HG03175 (cell line): ENCODE results near the gene DAZAP1.
"Not testable (repeated sequence)": the region's sequence is repeated elsewhere in the genome, so short reads cannot be mapped to it uniquely, and the experiment has no call there.

Experiments used
- ATAC-seq: cut with Tn5 transposase; IDR thresholded peaks from one replicate; pipeline ENCODE4 v1.9.1; 2021; ENCODE audit warnings: mild to moderate bottlenecking, moderate library complexity; ENCODE audit not compliant: unreplicated experiment

The DAZAP1 gene

GRCh38 chr19:1409204-1410005 is 2.0 kb downstream of the DAZAP1 start:
- ATAC-seq: no peak

- no peak for ATAC-seq
These were observed 2.9 kb downstream of the DAZAP1 start for GRCh38 chr19:1410136-1410786.

DNA sequence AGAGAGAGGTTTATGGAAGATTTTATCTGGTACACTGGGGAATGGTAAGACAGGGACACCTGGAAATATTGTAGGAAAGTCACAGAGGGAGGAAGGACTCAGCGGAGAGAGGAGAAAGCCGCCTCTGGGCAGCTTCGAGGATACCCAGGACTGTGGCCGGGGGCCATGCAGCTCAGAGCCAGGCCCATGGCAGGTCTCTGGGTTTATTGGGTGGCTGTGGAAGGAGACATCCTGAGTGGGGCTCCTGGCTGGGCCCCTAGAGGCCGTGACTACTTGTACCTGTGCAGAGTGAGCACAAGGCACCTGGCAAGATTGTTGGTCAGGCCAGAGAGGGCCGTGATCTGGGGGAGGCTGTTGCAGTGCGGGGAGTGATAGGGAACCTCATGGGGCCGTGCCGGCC is 3.4 kb downstream of the DAZAP1 start:
- ATAC-seq: no peak

- ATAC-seq: no peak
These were observed 4.1 kb downstream of the DAZAP1 start for GRCh38 chr19:1411255-1412191.

DNA sequence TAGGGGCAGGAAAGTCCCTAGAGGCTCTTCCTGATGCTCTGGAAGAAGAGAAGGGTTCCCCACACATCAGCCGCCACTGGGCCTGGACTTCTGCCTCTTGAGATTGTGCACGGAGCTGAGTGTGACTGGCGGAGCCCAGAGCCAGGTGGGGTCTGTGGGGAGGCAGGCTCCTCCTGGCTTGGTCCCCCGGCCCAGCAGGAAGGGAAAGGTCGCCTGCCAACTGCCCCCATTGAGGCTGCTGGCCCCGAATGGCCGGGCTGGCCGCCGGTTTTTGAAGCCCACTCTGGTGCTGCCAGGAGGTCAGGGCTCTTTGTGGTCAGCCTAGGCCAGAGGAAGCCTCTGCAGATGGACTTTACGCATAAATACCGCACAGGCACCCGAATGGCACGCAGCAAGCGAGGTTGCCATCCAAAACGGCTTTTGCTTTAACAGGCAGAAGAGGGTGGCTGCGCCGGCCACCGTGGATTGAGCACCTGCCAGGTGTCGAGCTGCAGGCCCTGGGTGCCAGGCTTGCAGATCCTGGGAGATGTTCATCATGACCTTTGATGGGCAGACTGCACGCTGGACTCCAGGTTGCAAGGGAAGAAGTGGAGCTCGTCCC is 5.0 kb downstream of the DAZAP1 start:
- ATAC-seq: no peak

DNA sequence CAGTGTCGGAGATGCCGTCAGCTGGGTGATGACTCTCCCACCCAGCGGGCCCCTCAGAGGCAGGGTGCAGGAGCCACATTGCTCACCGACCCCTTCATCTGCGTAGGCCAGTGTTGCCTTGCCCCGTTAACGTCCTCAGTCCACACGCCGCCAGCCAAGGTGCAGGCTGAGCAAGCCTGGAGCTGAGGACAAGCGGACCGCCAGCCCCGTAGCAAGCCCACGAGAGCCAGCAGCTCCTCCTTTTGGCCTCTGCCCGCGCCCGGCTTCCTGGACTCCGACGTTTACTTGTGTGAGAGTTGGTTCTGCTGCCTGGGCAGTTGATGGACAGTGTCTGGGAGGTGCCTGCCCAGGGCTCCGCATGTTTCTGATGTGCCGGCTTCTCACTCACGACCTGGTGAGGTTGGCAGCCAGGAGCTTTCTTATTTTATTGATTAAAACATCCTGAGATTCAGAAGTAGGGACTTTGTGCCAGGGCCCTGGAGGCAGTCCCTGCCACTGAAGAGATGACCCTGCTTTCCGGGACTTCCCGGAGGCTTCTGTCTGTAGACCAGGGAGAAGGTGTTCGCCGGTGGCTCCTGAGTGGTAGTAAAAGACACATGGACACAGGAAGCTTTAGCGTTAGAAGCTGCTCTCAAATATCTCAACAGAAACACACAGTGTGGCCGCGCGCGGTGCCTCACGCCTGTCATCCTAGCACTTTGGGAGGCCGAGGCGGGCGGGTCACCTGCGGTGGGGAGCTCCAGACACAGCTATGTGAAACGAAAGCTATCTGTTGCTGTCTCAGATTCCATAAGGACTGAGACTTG is 5.8 kb downstream of the DAZAP1 start:
- no peak for ATAC-seq

DNA sequence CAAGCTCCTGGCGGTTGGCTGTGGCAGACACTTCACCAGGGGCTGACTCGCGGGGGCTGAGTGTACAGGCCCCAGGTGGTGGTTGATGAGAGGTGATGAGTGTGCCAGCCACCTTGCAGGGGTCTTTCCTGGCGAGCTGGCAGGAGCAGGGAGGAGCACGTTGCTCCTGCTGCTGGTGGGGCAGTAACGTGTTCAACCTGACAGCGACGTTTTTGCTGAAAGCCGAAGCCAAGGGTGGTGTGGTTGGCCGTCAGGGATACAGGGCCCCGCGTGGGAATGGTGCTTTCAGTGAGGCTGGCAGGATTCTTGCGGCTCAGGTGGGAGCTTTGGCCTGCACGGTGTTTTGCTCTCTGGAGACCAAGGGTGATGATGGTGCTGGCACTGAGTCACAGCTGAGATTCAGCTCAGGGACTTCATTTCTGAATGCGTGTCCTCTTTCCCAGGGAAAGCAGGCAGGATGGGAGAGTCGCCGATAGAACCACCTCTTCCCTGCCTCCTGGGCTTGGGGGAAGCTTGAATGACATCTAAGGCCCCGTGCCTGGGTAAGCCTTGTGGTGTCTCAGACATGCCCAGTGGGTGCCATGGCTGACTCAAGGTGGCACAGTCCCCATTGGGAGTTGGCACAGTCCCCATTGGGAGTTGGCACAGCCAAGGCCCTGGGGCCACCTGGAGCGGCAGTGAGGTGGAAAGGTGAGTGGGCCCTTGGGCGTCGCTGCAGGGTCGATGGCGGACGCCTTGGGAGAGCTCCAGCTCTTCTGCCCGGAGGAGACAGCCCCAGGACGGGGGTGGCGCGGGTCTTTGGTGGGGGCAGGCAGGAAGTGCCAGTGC is 8.8 kb downstream of the DAZAP1 start:
- ATAC-seq: no peak

- ATAC-seq: no peak
These were observed 9.8 kb downstream of the DAZAP1 start for GRCh38 chr19:1417145-1417544.

DNA sequence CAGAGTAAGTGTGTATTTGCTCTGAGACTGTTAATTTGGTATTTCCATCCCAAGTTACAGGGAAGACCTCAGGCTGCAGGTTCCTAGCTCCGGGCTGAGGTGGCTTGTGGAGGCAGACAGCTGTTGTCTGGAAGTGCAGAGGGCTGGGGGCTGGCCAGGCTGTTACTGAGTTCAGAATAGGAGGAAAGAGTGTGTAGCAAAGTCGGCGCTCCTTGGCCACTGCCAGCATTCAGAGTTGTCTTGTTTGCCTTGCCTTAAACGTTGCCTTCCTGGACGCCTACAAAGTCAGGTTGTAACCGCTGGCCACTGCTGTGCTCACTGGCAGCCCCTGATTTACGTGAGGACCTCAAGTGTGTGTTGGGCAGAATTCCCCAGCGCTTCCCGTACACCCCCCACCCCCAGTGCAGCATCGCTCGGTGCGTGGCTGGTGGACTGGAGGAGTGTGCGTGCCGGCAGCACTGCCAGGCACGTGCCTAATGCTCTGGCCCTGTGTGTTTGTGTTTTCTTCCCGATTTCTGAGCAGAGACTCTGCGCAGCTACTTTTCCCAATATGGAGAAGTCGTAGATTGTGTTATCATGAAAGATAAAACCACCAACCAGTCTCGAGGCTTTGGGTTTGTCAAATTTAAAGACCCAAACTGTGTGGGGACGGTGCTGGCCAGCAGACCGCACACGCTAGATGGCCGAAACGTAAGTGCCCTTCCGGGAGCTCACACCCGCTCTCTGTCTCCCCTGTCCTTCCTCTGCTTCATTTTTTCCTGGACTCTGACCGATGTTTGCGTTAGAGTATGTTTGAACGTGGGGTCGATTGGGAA is 10.5 kb downstream of the DAZAP1 start:
- ATAC-seq: no peak

DNA sequence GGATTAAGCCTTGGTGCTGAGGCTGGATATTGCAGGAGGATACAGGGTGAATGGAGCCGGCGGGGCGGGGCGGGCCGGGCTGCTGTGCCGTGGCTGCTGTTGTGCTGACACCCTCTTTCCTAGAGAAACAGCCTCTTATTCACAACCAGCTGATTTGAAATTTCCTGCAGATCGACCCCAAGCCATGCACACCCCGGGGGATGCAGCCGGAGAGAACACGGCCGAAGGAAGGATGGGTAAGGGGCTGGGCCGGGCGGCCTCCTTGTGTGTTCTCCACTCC is 11.1 kb downstream of the DAZAP1 start:
- ATAC-seq: no peak

- no peak for ATAC-seq
These were observed 11.8 kb downstream of the DAZAP1 start for GRCh38 chr19:1418951-1419738.

GRCh38 chr19:1420085-1420484 is 12.7 kb downstream of the DAZAP1 start:
- ATAC-seq: not testable (repeated sequence)

- no peak for ATAC-seq
These were observed 13.2 kb downstream of the DAZAP1 start for GRCh38 chr19:1420590-1420989.

DNA sequence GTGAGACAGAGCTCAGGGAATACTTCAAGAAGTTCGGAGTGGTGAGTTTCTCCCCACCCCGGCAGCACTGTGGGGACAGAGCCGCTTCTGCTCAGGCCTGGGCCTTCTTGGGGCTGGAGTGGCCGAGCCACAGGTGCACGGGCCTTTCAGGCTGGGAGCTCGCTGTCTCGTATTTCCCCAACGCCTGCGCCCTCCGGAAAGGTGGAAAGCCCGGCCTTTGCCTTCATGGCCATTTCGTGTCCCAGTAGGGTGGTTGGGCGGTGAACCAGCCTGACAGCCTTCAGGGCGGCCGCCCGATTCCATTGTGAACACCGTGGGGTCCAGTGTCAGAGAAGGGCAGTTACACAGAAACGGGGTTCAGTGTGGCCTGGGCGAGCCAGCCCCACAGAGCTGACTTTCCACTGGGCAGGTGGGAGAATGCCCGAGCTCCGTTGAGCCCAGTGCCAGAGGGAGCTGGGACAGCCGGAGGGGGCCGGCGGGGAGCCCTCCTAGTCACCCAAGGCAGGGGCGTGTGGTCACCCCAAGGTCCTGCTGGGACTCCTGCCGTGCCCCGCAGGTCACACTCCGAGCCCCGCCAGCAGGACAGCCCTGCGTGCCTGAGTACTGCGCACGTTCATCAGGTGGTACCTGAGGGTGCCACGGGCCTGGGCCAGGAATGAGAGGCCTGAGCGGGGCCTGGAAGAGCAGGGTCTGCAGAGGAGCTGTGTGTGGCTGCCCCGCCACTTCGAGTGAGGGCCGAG is 14.0 kb downstream of the DAZAP1 start:
- no peak for ATAC-seq

- no peak for ATAC-seq
These were observed 14.5 kb downstream of the DAZAP1 start for GRCh38 chr19:1421958-1422305.

DNA sequence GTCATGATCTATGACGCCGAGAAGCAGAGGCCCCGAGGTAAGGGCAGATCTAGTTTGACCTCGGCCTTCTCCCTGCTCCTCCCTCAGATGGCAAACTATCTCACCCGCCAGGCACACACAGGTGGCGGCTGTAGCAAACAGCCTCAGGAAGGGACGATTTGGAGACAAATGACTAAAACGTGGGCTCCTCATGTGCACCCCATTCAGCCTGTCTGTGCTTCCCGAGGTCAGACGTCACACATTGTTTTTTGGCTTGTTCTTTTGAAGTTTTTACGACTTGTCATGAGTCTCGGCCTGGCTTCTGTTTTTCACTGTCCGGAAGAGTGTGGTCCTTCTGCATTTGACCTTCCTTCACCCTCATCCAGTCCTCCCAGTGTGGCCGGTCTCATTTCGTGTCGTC is 15.0 kb downstream of the DAZAP1 start:
- no peak for ATAC-seq

- ATAC-seq: no peak
These were observed 15.6 kb downstream of the DAZAP1 start for GRCh38 chr19:1422943-1423342.
